Activated B cell treated with CpG ODN at 0.5 μM for 24 hours (primary cell): ENCODE results near the gene SLC25A33. TPM values are rescaled to one million over a fixed set of nuclear protein-coding genes. Genes with fewer than 3 reads are reported as not detected.
A peak's percentile ranks its signal among the peaks of the same experiment; 100 is the strongest.

Experiments used
- ATAC-seq: fragments of 200-7000 bp; cut with Tn5 transposase; one replicate; pipeline ENCODE4 v1.10.0; 2021; ENCODE audit warnings: low read depth, mild to moderate bottlenecking, moderate library complexity
- CTCF ChIA-PET: fragments of 350-600 bp; sonication (Branson Sonifier 250); formaldehyde crosslinking; loops from one replicate; lab custom pipeline; 2021; ENCODE audit warnings: antibody characterized with exemption; lab: Charles Lee
- POLR2A ChIA-PET: fragments of 350-600 bp; sonication (Branson Sonifier 250); formaldehyde crosslinking; loops from one replicate; lab custom pipeline; 2021; ENCODE audit warnings: antibody characterized with exemption; lab: Charles Lee
- DNase-seq: peaks from one replicate; pipeline ENCODE4 v3.0.0; 2022
- H3K27ac Mint-ChIP-seq: one replicate; pipeline ENCODE4 v1.8.0; 2020; ENCODE audit warnings: mixed read lengths
- H3K27me3 Mint-ChIP-seq: one replicate; pipeline ENCODE4 v1.8.0; 2021; ENCODE audit warnings: mixed read lengths
- H3K36me3 Mint-ChIP-seq: one replicate; pipeline ENCODE4 v1.8.0; 2021; ENCODE audit warnings: low read depth, mixed read lengths
- H3K4me1 Mint-ChIP-seq: one replicate; pipeline ENCODE4 v1.8.0; 2021; ENCODE audit warnings: mixed read lengths
- H3K4me3 Mint-ChIP-seq: one replicate; pipeline ENCODE4 v1.8.0; 2020; ENCODE audit warnings: mild to moderate bottlenecking, mixed read lengths
- H3K9me3 Mint-ChIP-seq: one replicate; pipeline ENCODE4 v1.8.0; 2020; ENCODE audit warnings: mixed read lengths
- intact Hi-C: fragments of 100-400 bp; cut with micrococcal nuclease; formaldehyde crosslinking; loops from one replicate; pipeline ENCODE4 v1.15.1; 2024
- total RNA-seq: library from RNA; stranded (reverse); gene quantifications from 2 replicates; pipeline ENCODE4 v1.2.3, GENCODE V29; 2022
- TF ChIP-seq, protein P1 (sequence below): fragments of 200-600 bp; IDR thresholded peaks from one replicate; pipeline ENCODE4 v1.8.0; 2022; ENCODE audit warnings: antibody characterized with exemption, mild to moderate bottlenecking

Gene SLC25A33
- total RNA-seq, 1 donor from 2014 or later: 7.5 TPM

DNA sequence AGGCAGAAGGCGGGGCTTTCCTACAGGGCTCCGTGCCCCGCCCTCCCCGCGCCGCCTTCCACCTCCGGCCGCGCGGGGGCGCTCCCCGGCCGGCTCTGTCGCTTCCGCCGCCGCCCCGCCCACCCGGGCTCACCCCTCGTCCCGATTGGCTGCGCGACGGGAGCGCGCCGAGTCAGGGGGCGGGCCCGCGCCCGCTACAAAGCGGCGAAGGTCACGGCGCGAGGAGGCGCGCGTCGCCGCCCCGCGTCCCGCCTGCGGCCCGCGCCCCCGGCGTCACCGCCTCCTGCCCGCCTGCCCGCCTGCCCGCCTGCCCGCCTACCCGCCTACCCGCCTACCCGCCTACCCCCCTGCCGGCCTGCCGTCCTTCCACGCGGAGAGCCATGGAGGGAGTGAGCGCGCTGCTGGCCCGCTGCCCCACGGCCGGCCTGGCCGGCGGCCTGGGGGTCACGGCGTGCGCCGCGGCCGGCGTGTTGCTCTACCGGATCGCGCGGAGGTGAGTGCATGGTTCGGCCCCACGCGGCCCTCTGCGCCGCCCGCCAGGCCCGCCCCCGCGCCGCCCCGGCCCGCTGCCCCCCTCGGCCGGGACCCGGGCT is 49.4 kb downstream of the SLC25A33 start, which contains the start of gene TMEM201:
Gene TMEM201, plus strand, starts transcription at position 361 of the 593 bp plus-strand sequence. Its CDS starts 20 bp downstream, at position 381.
- intact Hi-C loops: loop anchor here (1.0 to 5.0 kb wide), 8 partner anchors 39 to 444 kb away; partner anchors contain the start of genes LZIC, NMNAT1 and UBE4B
- H3K27ac Mint-ChIP-seq: peak within 1 kb of the TSS; percentile 12
- ATAC-seq (peak; percentile 91), DNase-seq (peak; percentile 98)
- POLR2A ChIA-PET: interaction anchor here (1.7 kb wide), 1 partner anchor 38 kb away, joined by 9 read pairs; no protein-coding TSS in a partner anchor
- peaks cover 2% of the 10 kb centered on the region for H3K36me3 Mint-ChIP-seq
- H3K4me1 Mint-ChIP-seq: peaks cover 38% of the 10 kb centered on the region
- CTCF ChIA-PET: interaction anchor here (0.7 to 1.0 kb wide), 3 partner anchors 27 to 93 kb away, joined by 3 read pairs; no protein-coding TSS in a partner anchor
- H3K4me3 Mint-ChIP-seq: peak within 1 kb of the TSS; percentile 84
- no peaks in the 10 kb centered on the region for H3K27me3 Mint-ChIP-seq
- H3K9me3 Mint-ChIP-seq: no peaks in the 10 kb centered on the region
- TF ChIP-seq, protein P1, sequence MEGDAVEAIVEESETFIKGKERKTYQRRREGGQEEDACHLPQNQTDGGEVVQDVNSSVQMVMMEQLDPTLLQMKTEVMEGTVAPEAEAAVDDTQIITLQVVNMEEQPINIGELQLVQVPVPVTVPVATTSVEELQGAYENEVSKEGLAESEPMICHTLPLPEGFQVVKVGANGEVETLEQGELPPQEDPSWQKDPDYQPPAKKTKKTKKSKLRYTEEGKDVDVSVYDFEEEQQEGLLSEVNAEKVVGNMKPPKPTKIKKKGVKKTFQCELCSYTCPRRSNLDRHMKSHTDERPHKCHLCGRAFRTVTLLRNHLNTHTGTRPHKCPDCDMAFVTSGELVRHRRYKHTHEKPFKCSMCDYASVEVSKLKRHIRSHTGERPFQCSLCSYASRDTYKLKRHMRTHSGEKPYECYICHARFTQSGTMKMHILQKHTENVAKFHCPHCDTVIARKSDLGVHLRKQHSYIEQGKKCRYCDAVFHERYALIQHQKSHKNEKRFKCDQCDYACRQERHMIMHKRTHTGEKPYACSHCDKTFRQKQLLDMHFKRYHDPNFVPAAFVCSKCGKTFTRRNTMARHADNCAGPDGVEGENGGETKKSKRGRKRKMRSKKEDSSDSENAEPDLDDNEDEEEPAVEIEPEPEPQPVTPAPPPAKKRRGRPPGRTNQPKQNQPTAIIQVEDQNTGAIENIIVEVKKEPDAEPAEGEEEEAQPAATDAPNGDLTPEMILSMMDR: no peak

DNA sequence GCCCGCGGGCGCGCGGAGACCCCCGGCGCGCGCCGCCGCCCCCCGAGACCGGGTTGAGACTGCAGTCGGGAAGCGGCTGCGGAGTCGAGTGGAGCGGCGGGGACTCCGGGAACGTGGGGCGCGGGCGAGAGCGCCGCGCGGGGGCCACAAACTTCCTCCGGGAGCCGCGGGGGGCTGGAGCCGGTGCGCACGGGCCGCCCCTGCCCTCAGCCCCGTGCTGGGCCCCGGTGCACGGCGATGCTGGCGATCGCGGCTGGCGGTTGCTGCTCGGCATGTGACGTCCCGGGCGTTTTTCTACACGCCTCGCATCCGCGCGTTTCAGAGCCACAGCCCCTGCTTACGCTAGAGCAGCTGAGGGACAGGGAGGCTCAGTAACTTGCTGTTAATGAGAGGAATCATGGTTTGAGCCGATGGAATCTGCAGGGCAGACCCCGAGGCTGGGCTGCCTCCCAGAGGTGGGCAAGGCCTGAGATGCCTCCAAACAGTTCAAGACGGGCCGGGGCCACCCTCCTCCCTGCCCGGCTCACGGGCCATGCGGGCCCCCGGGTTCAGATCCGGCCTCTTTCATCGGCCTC is 50.0 kb downstream of the SLC25A33 start:
- TF ChIP-seq, protein P1: no peak
- CTCF ChIA-PET: interaction anchor here (1.0 to 1.6 kb wide), 2 partner anchors 38 to 114 kb away, joined by 3 to 5 read pairs; no protein-coding TSS in a partner anchor
- POLR2A ChIA-PET: interaction anchor here (0.8 to 1.7 kb wide), 4 partner anchors 37 to 63 kb away, joined by 3 to 9 read pairs (median 4); partner anchors contain the start of genes PIK3CD and SLC25A33
- intact Hi-C loops: loop anchor here (2.0 to 5.0 kb wide), 3 partner anchors 47 to 92 kb away; no protein-coding TSS in a partner anchor
- Mint-ChIP-seq H3K4me3 (peak overlapping the region; percentile 84), H3K27ac (no peak overlapping the region), H3K9me3 (no peaks in the 10 kb centered on the region), H3K27me3 (no peaks in the 10 kb centered on the region), H3K4me1 (peaks cover 39% of the 10 kb centered on the region), H3K36me3 (no peaks in the 10 kb centered on the region)
- DNase-seq: peak; percentile 36
- ATAC-seq: peak; percentile 9

DNA sequence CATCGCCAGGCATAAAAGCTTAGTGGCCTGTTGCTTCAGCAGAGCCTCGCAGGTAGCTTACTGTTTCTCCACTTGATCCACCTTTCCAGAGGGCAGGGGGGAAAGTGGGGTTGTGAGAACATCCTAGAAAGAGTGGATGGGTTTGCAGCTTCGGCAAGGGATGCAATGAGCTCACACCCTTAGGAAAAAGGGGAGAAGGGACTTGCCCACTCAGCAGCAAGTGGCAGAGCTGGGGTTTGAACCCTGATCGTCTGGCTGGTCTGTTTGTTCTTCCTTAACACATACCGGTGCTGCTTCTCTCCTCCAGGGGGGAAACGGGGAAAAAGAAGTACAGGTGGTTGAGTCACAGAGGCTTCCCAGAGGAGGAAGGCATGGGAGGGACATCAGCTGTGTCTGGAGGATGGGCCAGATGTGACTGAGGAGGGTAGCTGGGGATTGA is 50.5 kb downstream of the SLC25A33 start:
- H3K27ac Mint-ChIP-seq: peak overlapping the region; percentile 12
- TF ChIP-seq, protein P1: no peak
- H3K36me3 Mint-ChIP-seq: no peaks in the 10 kb centered on the region
- peak overlapping the region; percentile 84 for H3K4me3 Mint-ChIP-seq
- no peaks in the 10 kb centered on the region for H3K27me3 Mint-ChIP-seq
- peaks cover 39% of the 10 kb centered on the region for H3K4me1 Mint-ChIP-seq
- H3K9me3 Mint-ChIP-seq: no peaks in the 10 kb centered on the region
- ChIA-PET POLR2A (interaction anchor here (0.6 to 1.2 kb wide), 5 partner anchors 39 to 355 kb away, joined by 3 to 4 read pairs (median 3); partner anchors contain the start of genes H6PD, PIK3CD and SLC25A33), CTCF (interaction anchor here (1.0 to 1.6 kb wide), 2 partner anchors 37 to 113 kb away, joined by 3 to 5 read pairs; no protein-coding TSS in a partner anchor)
- intact Hi-C loops: loop anchor here (2.0 to 5.0 kb wide), 3 partner anchors 47 to 92 kb away; no protein-coding TSS in a partner anchor
- DNase-seq (no peak), ATAC-seq (no peak)

DNA sequence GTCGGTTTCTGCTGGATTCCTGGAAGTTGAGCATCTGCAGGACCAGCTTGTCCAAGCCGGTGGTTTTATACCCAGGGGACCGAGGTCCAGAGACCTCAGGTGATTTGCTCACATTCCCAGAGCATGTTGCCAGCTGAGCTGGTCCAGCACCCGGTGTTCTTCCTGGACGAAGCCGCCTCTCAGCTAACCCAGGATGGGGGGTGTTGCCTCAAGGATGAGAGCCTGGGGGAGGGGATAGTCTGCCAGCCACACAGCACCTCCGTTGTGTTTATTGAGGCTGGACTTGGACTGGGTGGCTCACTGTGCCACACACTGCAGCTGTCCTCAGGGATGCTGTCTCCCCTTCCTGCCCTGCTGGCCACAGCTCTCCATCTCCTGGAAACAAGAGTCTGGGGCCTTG is 50.9 kb downstream of the SLC25A33 start:
- Mint-ChIP-seq H3K36me3 (no peaks in the 10 kb centered on the region), H3K4me1 (peaks cover 39% of the 10 kb centered on the region), H3K27ac (no peak overlapping the region), H3K4me3 (peak overlapping the region; percentile 84), H3K27me3 (no peaks in the 10 kb centered on the region), H3K9me3 (no peaks in the 10 kb centered on the region)
- intact Hi-C loops: no loop called here
- no peak for DNase-seq
- TF ChIP-seq, protein P1: no peak
- ChIA-PET CTCF (interaction anchor here (1.0 to 1.6 kb wide), 2 partner anchors 37 to 113 kb away, joined by 3 to 5 read pairs; no protein-coding TSS in a partner anchor), POLR2A (interaction anchor here (0.6 to 1.2 kb wide), 4 partner anchors 39 to 356 kb away, joined by 3 to 4 read pairs (median 3); partner anchors contain the start of genes H6PD and PIK3CD)
- no peak for ATAC-seq
